GM12891 (cell line): ENCODE results near the gene BICC1.

Source experiments
- PAX5 ChIP-seq: IDR thresholded peaks from 2 replicates; pipeline ENCODE4 v1.6.1; 2011; ENCODE audit warnings: low read length, moderate library complexity, mild to moderate bottlenecking; ENCODE audit not compliant: insufficient read depth, severe bottlenecking
- POLR2A ChIP-seq: IDR thresholded peaks from 2 replicates; pipeline ENCODE4 v1.6.1; 2011; ENCODE audit warnings: low read depth, low read length, control low read depth
- POLR2AphosphoS5 ChIP-seq: IDR thresholded peaks from 2 replicates; pipeline ENCODE4 v1.6.1; 2011; ENCODE audit warnings: low read depth, low read length, control low read depth
- SPI1 ChIP-seq: IDR thresholded peaks from 2 replicates; pipeline ENCODE4 v1.6.1; 2011; ENCODE audit warnings: low read depth, low read length, control low read depth
- TAF1 ChIP-seq: IDR thresholded peaks from 2 replicates; pipeline ENCODE4 v1.6.1; 2011; ENCODE audit warnings: low read depth, low read length, control low read depth

DNA sequence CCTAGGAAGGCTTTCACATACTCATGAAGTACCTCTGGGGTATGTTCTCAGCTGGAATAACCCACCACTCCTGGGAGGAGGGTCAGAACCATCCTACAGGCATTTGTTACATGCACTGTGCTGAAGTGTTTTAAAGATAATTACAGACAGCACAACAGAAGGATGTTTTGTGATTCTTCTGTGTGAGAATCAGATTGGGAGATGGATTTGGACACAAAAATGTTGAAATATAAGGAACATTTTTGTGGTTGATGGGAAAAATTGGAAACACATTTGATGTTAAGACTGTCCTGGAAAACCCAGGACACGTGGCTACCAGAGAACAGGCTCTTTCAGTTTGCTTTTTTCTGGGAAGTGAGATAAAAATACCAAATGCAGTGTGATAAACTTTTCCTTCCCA is 61.4 kb downstream of the BICC1 start:
- no peak for TF ChIP-seq TAF1
- TF ChIP-seq PAX5 = no peak
- TF ChIP-seq POLR2A = no peak
- TF ChIP-seq POLR2AphosphoS5 = no peak
- TF ChIP-seq SPI1 = no peak
